Activated CD8-positive, alpha-beta T cell treated with anti-CD3 and anti-CD28 coated beads for 36 hours (primary cell): ENCODE measurements around the gene MVD. TPM values are rescaled to one million over a fixed set of nuclear protein-coding genes. Genes with fewer than 3 reads are reported as not detected.

Experiments
- ATAC-seq: fragments of 200-7000 bp; cut with Tn5 transposase; one replicate; pipeline ENCODE4 v1.10.0; 2021; ENCODE audit warnings: mild to moderate bottlenecking, moderate library complexity
- CTCF ChIA-PET: fragments of 350-600 bp; sonication (Branson Sonifier 250); formaldehyde crosslinking; loops from one replicate; lab custom pipeline; 2021; ENCODE audit warnings: antibody characterized with exemption; lab: Charles Lee
- POLR2A ChIA-PET: fragments of 350-600 bp; sonication (Branson Sonifier 250); formaldehyde crosslinking; loops from one replicate; lab custom pipeline; 2021; ENCODE audit warnings: antibody characterized with exemption; lab: Charles Lee
- DNase-seq: peaks from one replicate; pipeline ENCODE4 v3.0.0-alpha.2; 2020
- H3K27ac Mint-ChIP-seq: one replicate; pipeline ENCODE4 v1.8.0; 2021; ENCODE audit warnings: mild to moderate bottlenecking, mixed read lengths
- H3K27me3 Mint-ChIP-seq: one replicate; pipeline ENCODE4 v1.8.0; 2021; ENCODE audit warnings: mixed read lengths
- H3K36me3 Mint-ChIP-seq: one replicate; pipeline ENCODE4 v1.8.0; 2021; ENCODE audit warnings: low read depth, mixed read lengths
- H3K4me1 Mint-ChIP-seq: one replicate; pipeline ENCODE4 v1.8.0; 2021; ENCODE audit warnings: low read depth, mixed read lengths
- H3K4me3 Mint-ChIP-seq: one replicate; pipeline ENCODE4 v1.8.0; 2021; ENCODE audit warnings: mild to moderate bottlenecking, moderate library complexity, mixed read lengths
- H3K9me3 Mint-ChIP-seq: one replicate; pipeline ENCODE4 v1.8.0; 2021; ENCODE audit warnings: mixed read lengths
- intact Hi-C: fragments of 100-400 bp; cut with micrococcal nuclease; formaldehyde crosslinking; loops from one replicate; pipeline ENCODE4 v1.10.0; 2022
- total RNA-seq, 2 experiments: library from RNA; stranded (reverse); gene quantifications; one replicate each; pipeline ENCODE4 v1.2.3, GENCODE V29; 2021
- TF ChIP-seq, protein P1 (sequence below): fragments of 200-600 bp; IDR thresholded peaks from one replicate; pipeline ENCODE4 v1.8.0; 2022; ENCODE audit warnings: antibody characterized with exemption, mild to moderate bottlenecking

Gene MVD
- total RNA-seq, 2 experiments from 2014 or later: 83.1 to 89.9 TPM

DNA sequence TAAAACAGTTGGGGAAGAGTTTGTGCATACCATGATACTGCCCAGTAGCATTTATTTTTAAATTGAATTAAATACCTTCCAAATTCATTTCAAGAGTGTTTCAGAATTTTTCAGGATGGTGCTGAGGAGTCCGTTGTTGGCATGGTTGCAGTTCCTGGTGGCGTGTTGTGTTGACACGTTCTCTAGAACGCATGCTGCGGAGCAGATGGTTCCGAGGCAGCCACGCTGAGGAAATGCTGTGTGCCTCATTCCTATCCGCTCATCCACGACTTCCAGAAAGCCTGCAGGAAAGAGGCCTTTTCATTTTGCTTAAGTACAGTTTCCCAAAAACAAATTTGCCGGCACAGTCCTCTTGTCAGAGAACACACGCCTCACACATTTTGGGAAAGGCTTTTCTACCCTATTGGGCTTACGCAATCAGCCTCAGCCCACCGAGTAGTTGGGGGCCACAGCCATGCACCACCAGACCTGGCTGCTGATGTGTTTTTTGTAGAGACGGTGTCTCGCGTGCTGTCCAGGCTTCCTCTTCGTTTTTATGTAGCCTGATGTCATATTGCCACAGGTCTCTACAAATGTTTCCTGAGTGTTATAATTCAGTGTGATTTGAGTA is 56.6 kb downstream of the MVD start:
- ChIA-PET POLR2A (no interaction called here), CTCF (no interaction called here)
- Mint-ChIP-seq H3K36me3 (peaks cover 25% of the 10 kb centered on the region), H3K4me3 (no peak overlapping the region), H3K9me3 (no peaks in the 10 kb centered on the region), H3K4me1 (no peaks in the 10 kb centered on the region), H3K27me3 (no peaks in the 10 kb centered on the region), H3K27ac (no peak overlapping the region)
- no peak for DNase-seq
- no peak for ATAC-seq
- intact Hi-C loops: no loop called here
- TF ChIP-seq, protein P1, sequence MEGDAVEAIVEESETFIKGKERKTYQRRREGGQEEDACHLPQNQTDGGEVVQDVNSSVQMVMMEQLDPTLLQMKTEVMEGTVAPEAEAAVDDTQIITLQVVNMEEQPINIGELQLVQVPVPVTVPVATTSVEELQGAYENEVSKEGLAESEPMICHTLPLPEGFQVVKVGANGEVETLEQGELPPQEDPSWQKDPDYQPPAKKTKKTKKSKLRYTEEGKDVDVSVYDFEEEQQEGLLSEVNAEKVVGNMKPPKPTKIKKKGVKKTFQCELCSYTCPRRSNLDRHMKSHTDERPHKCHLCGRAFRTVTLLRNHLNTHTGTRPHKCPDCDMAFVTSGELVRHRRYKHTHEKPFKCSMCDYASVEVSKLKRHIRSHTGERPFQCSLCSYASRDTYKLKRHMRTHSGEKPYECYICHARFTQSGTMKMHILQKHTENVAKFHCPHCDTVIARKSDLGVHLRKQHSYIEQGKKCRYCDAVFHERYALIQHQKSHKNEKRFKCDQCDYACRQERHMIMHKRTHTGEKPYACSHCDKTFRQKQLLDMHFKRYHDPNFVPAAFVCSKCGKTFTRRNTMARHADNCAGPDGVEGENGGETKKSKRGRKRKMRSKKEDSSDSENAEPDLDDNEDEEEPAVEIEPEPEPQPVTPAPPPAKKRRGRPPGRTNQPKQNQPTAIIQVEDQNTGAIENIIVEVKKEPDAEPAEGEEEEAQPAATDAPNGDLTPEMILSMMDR: no peak

- no peaks in the 10 kb centered on the region for H3K27me3 Mint-ChIP-seq
- no peak for ATAC-seq
- intact Hi-C loops: no loop called here
- no peak for DNase-seq
- TF ChIP-seq, protein P1: no peak
- H3K36me3 Mint-ChIP-seq: peaks cover 28% of the 10 kb centered on the region
- ChIA-PET POLR2A (no interaction called here), CTCF (no interaction called here)
- H3K9me3 Mint-ChIP-seq: no peaks in the 10 kb centered on the region
- H3K4me1 Mint-ChIP-seq: no peaks in the 10 kb centered on the region
- H3K4me3 Mint-ChIP-seq: no peak overlapping the region
- no peak overlapping the region for H3K27ac Mint-ChIP-seq
Observed at GRCh38 chr16:88605186-88606147, 57.4 kb downstream of the MVD start.

GRCh38 chr16:88602091-88602490 is 60.8 kb downstream of the MVD start:
- POLR2A ChIA-PET: no interaction called here
- DNase-seq (no peak), ATAC-seq (no peak)
- intact Hi-C loops: no loop called here
- CTCF ChIA-PET: no interaction called here
- Mint-ChIP-seq H3K4me3 (no peak overlapping the region), H3K36me3 (peaks cover 28% of the 10 kb centered on the region), H3K27ac (no peak overlapping the region), H3K27me3 (no peaks in the 10 kb centered on the region), H3K9me3 (no peaks in the 10 kb centered on the region), H3K4me1 (no peaks in the 10 kb centered on the region)
- TF ChIP-seq, protein P1: no peak

Other genes starting within 250 kb of the MVD start
- gene ZFPM1, start 209.8 kb downstream of the MVD start, total RNA-seq: 10 to 100 TPM; 15.0 to 18.0 TPM
- gene ZC3H18, start 92.7 kb downstream of the MVD start, total RNA-seq: 10 to 100 TPM; 67.7 to 73.5 TPM
- under 1 TPM in 1 of 2 experiments, not detected in 1; 0.31 TPM for gene IL17C, start 24.5 kb downstream of the MVD start, total RNA-seq
- 100 to 1,000 TPM; 230 to 236 TPM for gene CYBA, start 12.0 kb downstream of the MVD start, total RNA-seq
- gene SNAI3, start 23.4 kb upstream of the MVD start, total RNA-seq: 1 to 10 TPM; 5.2 to 5.3 TPM
- gene RNF166, start 43.3 kb upstream of the MVD start, total RNA-seq: 10 to 100 TPM; 80.7 to 82.4 TPM
- gene CTU2, start 43.4 kb upstream of the MVD start, total RNA-seq: 10 to 100 TPM; 37.1 to 37.8 TPM
- gene PIEZO1, start 122.1 kb upstream of the MVD start, total RNA-seq: 10 to 100 TPM; 87.7 to 91.8 TPM
- gene CDT1, start 140.7 kb upstream of the MVD start, total RNA-seq: 100 to 1,000 TPM; 180 to 182 TPM
- gene APRT, start 148.8 kb upstream of the MVD start, total RNA-seq: 100 to 1,000 TPM; 236 to 240 TPM
- gene GALNS, start 193.9 kb upstream of the MVD start, total RNA-seq: 10 to 100 TPM; 24.5 to 25.4 TPM
- gene TRAPPC2L, start 194.0 kb upstream of the MVD start, total RNA-seq: 10 to 100 TPM; 56.4 to 61.9 TPM
- gene PABPN1L, start 203.6 kb upstream of the MVD start, total RNA-seq: not detected